Mesenchymal stem cell (in vitro differentiated cells and primary cell): ENCODE results near the gene SLC25A21.
"Not testable (repeated sequence)": the region's sequence is repeated elsewhere in the genome, so short reads cannot be mapped to it uniquely, and the experiment has no call there.

Source experiments
- DNase-seq: peaks from one replicate; pipeline ENCODE4 v3.0.0-alpha.2; 2013
- H2AFZ ChIP-seq: one replicate; pipeline ENCODE4 v1.6.1; 2013; ENCODE audit warnings: low read depth, mild to moderate bottlenecking, control low read depth, inconsistent platforms, low read length, moderate library complexity
- H2AK5ac ChIP-seq: 2 replicates; pipeline ENCODE4 v1.6.1; 2013; ENCODE audit warnings: low read length, moderate library complexity, mild to moderate bottlenecking, inconsistent platforms; ENCODE audit not compliant: severe bottlenecking
- H2BK120ac ChIP-seq: one replicate; pipeline ENCODE4 v1.6.1; 2013; ENCODE audit warnings: low read depth, mild to moderate bottlenecking, inconsistent platforms, low read length, moderate library complexity
- H2BK12ac ChIP-seq, 2 experiments: one replicate each; pipeline ENCODE4 v1.6.1; 2013; ENCODE audit warnings: inconsistent platforms in 2 of 2, low read length in 2 of 2, mild to moderate bottlenecking in 2 of 2, moderate library complexity in 2 of 2, control low read depth in 1 of 2
- H2BK15ac ChIP-seq: one replicate; pipeline ENCODE4 v1.6.1; 2013; ENCODE audit warnings: mild to moderate bottlenecking, low read depth, inconsistent platforms; ENCODE audit not compliant: poor library complexity, severe bottlenecking
- H2BK5ac ChIP-seq: 2 replicates; pipeline ENCODE4 v1.6.1; 2013; ENCODE audit warnings: low read depth, mild to moderate bottlenecking, low read length, control low read depth, inconsistent platforms; ENCODE audit not compliant: poor library complexity, severe bottlenecking
- H3K14ac ChIP-seq, 2 experiments: one replicate each; pipeline ENCODE4 v1.6.1; 2013; ENCODE audit warnings: inconsistent platforms in 2 of 2, low read length in 2 of 2, control low read depth in 1 of 2, mild to moderate bottlenecking in 1 of 2, moderate library complexity in 1 of 2
- H3K18ac ChIP-seq, 2 experiments: one replicate each; pipeline ENCODE4 v1.6.1; 2013; ENCODE audit warnings: inconsistent platforms in 2 of 2, low read length in 2 of 2, control low read depth in 1 of 2, low read depth in 1 of 2, mild to moderate bottlenecking in 1 of 2
- H3K23ac ChIP-seq, 2 experiments: one replicate each; pipeline ENCODE4 v1.6.1; 2013; ENCODE audit warnings: inconsistent platforms in 2 of 2, low read length in 2 of 2, mild to moderate bottlenecking in 2 of 2, moderate library complexity in 2 of 2, control low read depth in 1 of 2
- H3K27ac ChIP-seq: 2 replicates; pipeline ENCODE4 v1.5.1; 2013; ENCODE audit warnings: mild to moderate bottlenecking, moderate library complexity, low read length, control low read depth, inconsistent platforms; ENCODE audit not compliant: poor library complexity, severe bottlenecking
- H3K27me3 ChIP-seq, 2 experiments: 2 replicates each; pipeline versions ENCODE4 v1.6.1 to v1.7.0; 2013; ENCODE audit warnings: low read length in 2 of 2, mild to moderate bottlenecking in 2 of 2, moderate library complexity in 2 of 2, control low read depth in 1 of 2, inconsistent platforms in 1 of 2; ENCODE audit not compliant: control insufficient read depth in 1 of 2, insufficient read depth in 1 of 2
- H3K36me3 ChIP-seq, 2 experiments: 2 replicates each; pipeline versions ENCODE4 v1.6.1 to v1.7.0; 2013; ENCODE audit warnings: low read length in 2 of 2, control low read depth in 1 of 2, inconsistent platforms in 1 of 2, low read depth in 1 of 2, mild to moderate bottlenecking in 1 of 2; ENCODE audit not compliant: insufficient read depth in 2 of 2, control insufficient read depth in 1 of 2
- H3K4ac ChIP-seq, 2 experiments: one replicate each; pipeline ENCODE4 v1.6.1; 2013; ENCODE audit warnings: inconsistent platforms in 2 of 2, low read length in 2 of 2, mild to moderate bottlenecking in 2 of 2, moderate library complexity in 2 of 2, control low read depth in 1 of 2, low read depth in 1 of 2
- H3K4me1 ChIP-seq: 2 replicates; pipeline ENCODE4 v1.6.1; 2013; ENCODE audit warnings: low read depth, low read length, control low read depth; ENCODE audit not compliant: control insufficient read depth, insufficient read depth
- H3K4me2 ChIP-seq: 2 replicates; pipeline ENCODE4 v1.6.1; 2013; ENCODE audit warnings: low read length, mild to moderate bottlenecking, inconsistent platforms; ENCODE audit not compliant: poor library complexity, severe bottlenecking
- H3K4me3 ChIP-seq, 2 experiments: 2 replicates each; pipeline versions ENCODE4 v1.5.1 to v1.7.0; 2013; ENCODE audit warnings: low read length in 2 of 2, mild to moderate bottlenecking in 2 of 2, control low read depth in 1 of 2, low read depth in 1 of 2; ENCODE audit not compliant: insufficient read depth in 1 of 2
- H3K79me1 ChIP-seq: replicated peaks from 2 replicates; pipeline ENCODE4 v1.6.1; 2013; ENCODE audit warnings: mild to moderate bottlenecking, control low read depth, low read length, inconsistent platforms; ENCODE audit not compliant: poor library complexity, severe bottlenecking
- H3K9ac ChIP-seq: 2 replicates; pipeline ENCODE4 v1.7.0; 2013; ENCODE audit warnings: mild to moderate bottlenecking, low read length, moderate library complexity
- H3K9me3 ChIP-seq: 2 replicates; pipeline ENCODE4 v1.7.0; 2013; ENCODE audit warnings: mild to moderate bottlenecking, low read length; ENCODE audit not compliant: control insufficient read depth
- H4K8ac ChIP-seq: one replicate; pipeline ENCODE4 v1.6.1; 2013; ENCODE audit warnings: inconsistent platforms, mild to moderate bottlenecking, low read length, moderate library complexity
- H4K91ac ChIP-seq: one replicate; pipeline ENCODE4 v1.6.1; 2013; ENCODE audit warnings: mild to moderate bottlenecking, low read length, inconsistent platforms
- WGBS: methylation state at CpG from one replicate; pipeline ENCODE4 v1.1.7; 2013; ENCODE audit warnings: mixed read lengths; 5-methylcytosine and 5-hydroxymethylcytosine counted together

SLC25A21 gene

DNA sequence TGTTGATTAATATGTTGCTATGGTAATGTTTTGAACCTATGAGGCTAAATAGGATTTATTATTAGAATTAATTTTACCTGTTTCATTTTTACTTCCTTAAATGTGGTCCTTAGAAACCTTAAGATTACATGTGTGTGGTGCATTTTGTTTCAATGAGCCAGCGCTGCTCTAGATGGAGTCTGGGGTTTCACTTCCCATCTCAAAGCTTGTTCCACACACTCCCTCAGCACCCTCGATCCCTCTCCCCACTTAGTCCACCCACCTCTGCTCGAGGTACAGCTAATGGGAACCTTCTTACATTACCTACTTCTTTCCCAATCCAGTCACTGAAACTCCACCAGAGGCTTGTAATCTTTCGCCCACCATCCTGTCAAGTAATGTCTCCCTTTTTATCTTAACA is 305.5 kb downstream of the SLC25A21 start:
- H3K14ac ChIP-seq, result no peak overlapping the region
- 75% methylated on average over 4 of the region's 4 CpGs for WGBS
- no peak overlapping the region for H4K8ac ChIP-seq
- H2AFZ ChIP-seq, result no peak overlapping the region
- no peak overlapping the region for H4K91ac ChIP-seq
- H3K9me3 ChIP-seq, result peaks cover 9% of the 10 kb centered on the region
- no peaks in the 10 kb centered on the region for H3K4me1 ChIP-seq
- no peaks in the 10 kb centered on the region for H3K36me3 ChIP-seq
- H3K4me2 ChIP-seq, result no peak overlapping the region
- no peak overlapping the region for H3K18ac ChIP-seq
- H3K27me3 ChIP-seq, result peaks cover 0 to 3% of the 10 kb centered on the region in 2 experiments
- H3K4me3 ChIP-seq, result no peak overlapping the region
- no peak overlapping the region for H3K23ac ChIP-seq
- no peaks in the 10 kb centered on the region for H3K79me1 ChIP-seq
- H2BK120ac ChIP-seq, result no peak overlapping the region
- H2BK5ac ChIP-seq, result no peak overlapping the region
- H3K27ac ChIP-seq, result no peak overlapping the region
- H2AK5ac ChIP-seq, result no peak overlapping the region
- H3K9ac ChIP-seq, result no peak overlapping the region
- H2BK12ac ChIP-seq, result no peak overlapping the region
- H2BK15ac ChIP-seq, result no peak overlapping the region
- H3K4ac ChIP-seq, result no peak overlapping the region
- DNase-seq, result no peak

DNA sequence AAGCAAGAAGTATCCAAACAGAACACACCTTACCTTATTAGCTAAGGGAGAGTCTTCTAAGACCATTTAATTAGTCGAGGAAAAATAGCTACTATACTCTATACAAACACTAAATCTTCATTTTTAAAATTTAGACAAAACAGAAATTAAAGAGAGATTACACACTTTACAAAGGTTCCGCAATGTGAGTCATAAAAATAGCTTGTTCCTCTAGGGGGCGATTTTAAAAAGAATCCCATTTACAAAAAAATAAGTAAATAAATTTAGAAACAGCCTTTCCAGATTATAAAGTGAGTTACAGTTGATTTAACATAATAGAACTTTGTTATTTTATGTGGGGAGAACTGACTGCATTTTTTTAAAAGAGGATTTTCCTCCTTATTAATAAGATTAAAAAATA is 309.1 kb downstream of the SLC25A21 start:
- Histone ChIP-seq H2AFZ (no peak overlapping the region), H4K91ac (no peak overlapping the region), H3K36me3 (no peaks in the 10 kb centered on the region), H3K79me1 (no peaks in the 10 kb centered on the region), H3K9ac (no peak overlapping the region), H3K4ac (no peak overlapping the region), H3K27ac (no peak overlapping the region), H3K4me1 (peaks cover 2% of the 10 kb centered on the region), H2AK5ac (no peak overlapping the region), H2BK15ac (no peak overlapping the region), H3K4me2 (no peak overlapping the region), H2BK120ac (no peak overlapping the region), H3K9me3 (no peaks in the 10 kb centered on the region), H2BK12ac (no peak overlapping the region), H3K14ac (no peak overlapping the region), H2BK5ac (no peak overlapping the region), H3K4me3 (no peak overlapping the region), H3K18ac (no peak overlapping the region), H3K27me3 (peaks cover 0 to 3% of the 10 kb centered on the region in 2 experiments), H4K8ac (no peak overlapping the region), H3K23ac (no peak overlapping the region)
- no peak for DNase-seq
- 100% methylated on average over 1 of the region's 3 CpGs for WGBS

DNA sequence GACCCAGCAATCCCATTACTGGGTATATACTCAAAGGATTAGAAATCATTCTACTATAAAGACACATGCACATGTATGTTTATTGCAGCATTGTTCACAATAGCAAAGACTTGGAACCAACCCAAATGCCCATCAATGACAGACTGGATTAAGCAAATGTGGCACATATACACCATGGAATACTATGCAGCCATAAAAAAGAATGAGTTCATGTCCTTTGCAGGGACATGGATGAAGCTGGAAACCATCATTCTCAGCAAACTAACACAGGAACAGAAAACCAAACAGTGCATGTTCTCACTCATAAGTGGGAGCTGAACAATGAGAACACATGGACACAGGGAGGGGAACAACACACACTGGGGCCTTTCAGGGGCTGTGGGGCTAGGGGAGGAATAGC is 310.2 kb downstream of the SLC25A21 start:
- H3K4me2 ChIP-seq, DNase-seq, H2AK5ac ChIP-seq: not testable (repeated sequence)

DNA sequence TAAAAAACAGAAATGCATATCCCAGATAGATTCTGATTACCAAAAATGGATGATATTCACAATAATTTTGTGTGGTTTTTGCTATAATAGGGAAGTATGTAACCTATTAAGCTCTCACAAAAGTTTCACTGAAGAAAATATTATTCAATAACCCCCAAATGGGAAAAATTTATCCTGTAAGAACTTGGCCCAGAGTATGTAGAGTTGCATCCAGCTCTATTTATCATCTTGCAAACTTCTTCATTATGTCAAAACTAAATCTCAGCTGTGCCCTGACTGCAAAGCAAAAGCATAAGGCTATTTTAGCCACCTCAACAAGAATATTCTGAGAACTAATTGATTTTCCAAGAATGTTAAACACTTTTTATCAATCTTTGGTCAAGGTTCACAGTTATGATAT is 311.6 kb downstream of the SLC25A21 start:
- Histone ChIP-seq H4K8ac (no peak overlapping the region), H2BK120ac (no peak overlapping the region), H4K91ac (no peak overlapping the region), H3K36me3 (no peaks in the 10 kb centered on the region), H2AK5ac (no peak overlapping the region), H3K9me3 (no peaks in the 10 kb centered on the region), H3K4me2 (no peak overlapping the region), H3K4me1 (peaks cover 2% of the 10 kb centered on the region), H3K14ac (no peak overlapping the region), H3K27me3 (no peaks in the 10 kb centered on the region), H3K18ac (no peak overlapping the region), H2BK5ac (no peak overlapping the region), H3K27ac (no peak overlapping the region), H2AFZ (no peak overlapping the region), H2BK15ac (no peak overlapping the region), H3K4me3 (no peak overlapping the region), H3K9ac (no peak overlapping the region), H3K4ac (no peak overlapping the region), H3K23ac (no peak overlapping the region), H2BK12ac (no peak overlapping the region), H3K79me1 (no peaks in the 10 kb centered on the region)
- no peak for DNase-seq

More for the DNA sequence above, 310.2 kb downstream of the SLC25A21 start:
- not testable (repeated sequence) for H2BK120ac ChIP-seq, H3K27ac ChIP-seq, H3K9ac ChIP-seq, H2BK15ac ChIP-seq, H3K4me3 ChIP-seq, H4K8ac ChIP-seq, H3K23ac ChIP-seq, H3K79me1 ChIP-seq, H3K14ac ChIP-seq, H2BK5ac ChIP-seq, H3K4ac ChIP-seq, H3K18ac ChIP-seq, H3K27me3 ChIP-seq, H2BK12ac ChIP-seq, H3K4me1 ChIP-seq, H2AFZ ChIP-seq, H4K91ac ChIP-seq, H3K36me3 ChIP-seq, H3K9me3 ChIP-seq
